Umbilical cord (tissue), 2 donors: ENCODE data around the gene SMG9. TPM values are rescaled to one million over a fixed set of nuclear protein-coding genes. Genes with fewer than 3 reads are reported as not detected.
"Not testable (repeated sequence)": the region's sequence is repeated elsewhere in the genome, so short reads cannot be mapped to it uniquely, and the experiment has no call there.

ENCODE experiments used
- DNase-seq: peaks from one replicate; pipeline ENCODE4 v3.0.0-alpha.2; 2015; ENCODE audit warnings: low spot score
- total RNA-seq: library from RNA; depleted of rRNA; stranded (reverse); fragments of >200 nt; gene quantifications from one replicate; pipeline ENCODE4 v1.2.3, GENCODE V29; 2014; ENCODE audit warnings: low replicate concordance; ENCODE audit not compliant: insufficient read depth

Gene SMG9
- total RNA-seq, 1 donor from 2014 or later = 10.1 TPM

GRCh38 chr19:43779820-43780219, 25.1 kb upstream of the SMG9 start:
- no peak for DNase-seq

DNA sequence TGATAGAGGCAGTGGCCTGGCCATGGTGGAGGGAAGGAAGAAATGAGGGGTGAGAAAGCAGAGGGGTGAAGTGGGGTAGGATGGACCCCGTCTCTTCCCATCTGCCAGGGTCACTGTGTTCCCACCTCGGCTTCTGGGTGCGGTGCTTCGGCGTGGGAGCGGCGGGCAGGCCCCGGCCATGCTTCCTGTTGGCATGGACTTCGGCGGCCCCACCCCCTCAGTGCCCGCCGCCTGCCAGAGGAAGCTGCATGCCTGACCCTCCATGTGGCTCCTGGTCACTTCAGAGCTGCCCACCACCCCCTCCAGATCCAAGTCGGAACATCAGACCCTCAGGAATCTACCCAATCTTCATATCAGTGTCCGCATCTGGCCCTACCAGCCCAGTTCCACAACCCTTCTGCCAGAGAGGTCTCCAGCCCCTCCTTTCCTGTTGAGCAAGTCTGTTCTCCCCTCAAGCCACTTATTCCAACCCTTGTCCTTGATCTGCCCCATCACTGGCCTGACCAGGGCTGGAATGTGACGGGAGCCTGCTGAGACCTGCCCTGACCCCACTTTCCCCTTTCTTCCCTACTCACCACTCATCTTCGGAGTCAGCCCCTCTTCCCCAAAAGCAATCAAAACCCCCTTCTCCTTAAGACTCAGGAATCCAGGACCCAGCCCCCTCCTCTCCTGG, 24.5 kb upstream of the SMG9 start:
- no peak for DNase-seq

GRCh38 chr19:43778651-43779050, 23.9 kb upstream of the SMG9 start:
- DNase-seq = no peak

DNA sequence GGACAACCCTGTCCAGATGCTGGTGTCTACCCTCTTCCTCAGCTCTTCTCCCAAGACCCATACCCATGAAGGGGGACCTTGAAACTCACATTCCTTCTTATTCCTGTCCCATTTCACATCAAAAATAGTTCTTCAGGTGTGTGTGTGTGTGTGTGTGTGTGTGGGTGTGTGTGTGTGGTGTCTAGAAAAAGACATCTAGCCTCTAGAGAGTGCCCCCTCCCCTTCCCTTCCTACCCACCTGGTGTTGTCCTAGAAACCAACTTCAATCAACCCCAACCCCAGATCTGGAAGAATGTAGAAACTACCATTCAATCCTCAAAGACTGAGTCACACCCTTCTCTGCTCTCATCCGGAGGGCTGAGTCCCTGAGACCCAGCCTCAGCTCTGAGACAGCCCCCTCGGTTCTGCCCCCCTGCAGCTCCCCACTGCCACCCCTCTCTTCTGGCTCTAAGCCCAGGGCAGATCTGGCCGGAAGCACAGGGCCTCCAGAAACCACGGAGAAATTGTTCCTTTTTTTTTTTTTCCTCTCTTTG, 22.5 kb upstream of the SMG9 start:
- DNase-seq = peak; percentile 44

DNA sequence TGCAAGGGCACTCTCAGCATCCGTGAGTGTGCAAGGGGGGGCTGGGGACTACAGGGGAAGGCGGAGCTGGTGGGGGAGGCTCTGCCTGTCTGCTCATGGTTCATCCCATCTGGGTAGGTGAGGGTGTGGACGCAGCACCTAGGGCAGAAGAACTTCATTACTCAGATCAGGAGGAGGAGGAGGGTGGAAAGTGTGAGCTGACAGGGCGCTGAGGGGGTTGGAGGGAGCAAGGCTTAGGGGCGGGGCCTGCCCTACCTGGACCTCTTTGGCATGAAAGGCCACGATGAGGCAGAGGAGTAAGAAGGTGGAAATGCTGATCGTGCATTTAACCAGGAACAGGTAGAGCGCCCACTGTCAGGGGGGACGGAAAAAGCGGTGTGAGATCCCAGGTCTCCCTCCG, 21.5 kb upstream of the SMG9 start:
- DNase-seq = no peak

- DNase-seq = no peak
Observed at GRCh38 chr19:43775299-43775890, 20.6 kb upstream of the SMG9 start.

DNA sequence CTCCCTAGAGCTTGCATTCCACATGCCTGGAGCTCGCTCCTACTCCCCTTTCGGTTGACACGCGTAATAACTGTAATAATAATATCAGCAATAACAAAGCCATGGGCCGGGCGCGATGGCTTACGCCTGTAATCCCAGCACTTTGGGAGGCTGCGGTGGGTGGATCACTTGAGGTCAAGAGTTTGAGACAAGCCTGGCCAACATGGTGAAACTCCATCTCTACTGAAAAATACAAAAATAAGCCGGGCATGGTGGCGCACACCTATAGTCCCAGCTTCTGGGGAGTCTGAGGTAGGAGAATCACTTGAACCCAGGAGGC, 20.1 kb upstream of the SMG9 start:
- peak; percentile 35 for DNase-seq

DNA sequence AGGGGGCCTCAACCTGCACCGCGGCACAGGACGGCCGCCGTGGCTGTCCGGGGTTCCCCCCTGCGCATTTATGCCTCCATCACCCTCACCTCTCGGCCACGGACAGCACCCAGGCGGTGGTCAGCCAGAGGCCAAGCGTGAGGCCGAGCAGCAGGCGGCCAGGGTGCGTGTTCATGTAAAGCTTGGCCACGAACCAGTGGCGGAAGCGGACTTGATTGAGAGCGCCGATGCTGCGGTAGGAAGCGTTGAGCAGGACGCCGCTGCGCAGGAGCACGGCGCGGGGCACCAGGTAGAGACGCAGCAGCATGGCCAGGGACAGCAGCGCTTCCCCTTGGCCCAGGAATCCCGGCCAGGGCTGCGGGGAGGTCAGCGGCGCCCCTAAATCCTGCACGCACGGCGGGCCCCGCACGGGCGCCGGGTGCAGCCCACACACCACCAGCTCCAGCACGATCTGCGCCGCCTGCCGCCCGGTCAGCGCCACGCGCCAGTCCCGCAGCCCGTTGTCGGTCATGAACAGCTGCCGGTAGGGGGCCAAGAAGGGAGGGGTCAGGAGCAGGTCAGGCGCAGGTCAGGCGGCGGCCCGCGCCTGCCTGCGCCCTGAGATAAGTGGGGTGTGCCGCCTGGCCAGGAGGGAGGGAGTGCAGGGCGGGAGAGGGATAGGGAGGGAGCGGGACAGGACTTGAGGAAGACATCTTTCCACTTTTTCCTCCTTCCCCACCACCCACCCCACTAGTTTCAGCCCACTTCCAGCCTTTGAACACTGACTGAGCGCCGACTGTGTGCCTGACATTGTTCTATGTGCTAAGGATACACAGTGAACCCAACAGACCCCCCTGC, 19.6 kb upstream of the SMG9 start:
- DNase-seq = peak; percentile 69

- no peak for DNase-seq
Observed at GRCh38 chr19:43773725-43774102, 19.0 kb upstream of the SMG9 start.

DNA sequence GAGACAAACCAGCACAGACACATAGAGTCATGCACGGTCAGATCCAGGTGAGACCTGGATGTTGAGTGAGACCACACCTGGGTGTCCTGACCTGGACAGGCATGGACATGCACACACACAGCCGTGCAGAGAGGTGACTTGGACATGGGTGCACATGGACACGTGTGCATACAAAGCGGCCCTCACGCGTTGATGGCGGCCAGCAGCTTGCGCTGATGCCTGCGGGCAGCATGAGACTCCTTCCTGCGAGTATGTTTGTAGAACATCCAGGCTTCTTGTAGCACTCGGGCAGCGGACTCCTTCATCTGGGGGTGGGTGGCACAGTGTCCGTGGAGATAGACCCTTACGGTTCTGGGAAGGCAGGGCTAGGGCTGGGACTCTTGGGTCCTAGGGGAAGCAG, 14.5 kb upstream of the SMG9 start:
- DNase-seq = no peak

DNA sequence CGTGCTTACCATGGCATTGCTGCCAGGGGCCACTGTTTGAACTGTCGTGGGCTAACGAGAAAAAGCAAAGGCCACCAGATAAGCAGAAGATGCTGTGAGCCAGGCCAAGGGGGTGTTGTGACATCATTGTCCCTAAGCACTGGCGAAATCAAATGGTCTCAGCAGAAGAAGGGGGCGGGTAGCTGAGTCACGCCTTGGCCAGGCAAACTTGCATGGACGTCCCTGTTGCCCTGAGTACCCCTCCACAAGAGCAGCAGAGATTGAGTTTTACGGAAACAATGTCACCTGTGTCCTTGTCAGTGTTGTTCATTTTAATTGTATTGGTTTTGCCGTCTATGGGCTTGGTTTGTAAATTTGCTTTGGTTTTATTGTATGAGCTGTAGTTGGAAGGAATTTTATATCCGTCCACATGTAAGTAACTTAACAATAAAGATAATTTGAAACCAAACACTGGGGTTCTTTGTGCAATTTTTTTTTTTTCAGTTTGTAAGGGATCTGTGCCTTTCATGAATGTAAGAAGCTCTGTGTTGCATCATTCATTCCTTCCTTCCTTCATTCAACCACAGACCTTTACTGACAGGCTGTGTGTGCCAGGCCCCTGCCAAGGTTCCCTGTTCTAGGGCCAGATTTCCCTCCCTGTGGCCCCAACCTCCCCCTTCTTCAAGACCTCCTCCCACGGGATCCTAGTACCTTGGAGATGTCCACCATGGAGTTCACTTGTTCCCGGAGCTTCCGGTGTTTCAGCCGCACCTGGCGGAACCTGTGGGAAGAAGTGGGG, 13.7 kb upstream of the SMG9 start:
- DNase-seq = no peak

GRCh38 chr19:43767818-43768217, 13.1 kb upstream of the SMG9 start:
- DNase-seq = no peak

DNA sequence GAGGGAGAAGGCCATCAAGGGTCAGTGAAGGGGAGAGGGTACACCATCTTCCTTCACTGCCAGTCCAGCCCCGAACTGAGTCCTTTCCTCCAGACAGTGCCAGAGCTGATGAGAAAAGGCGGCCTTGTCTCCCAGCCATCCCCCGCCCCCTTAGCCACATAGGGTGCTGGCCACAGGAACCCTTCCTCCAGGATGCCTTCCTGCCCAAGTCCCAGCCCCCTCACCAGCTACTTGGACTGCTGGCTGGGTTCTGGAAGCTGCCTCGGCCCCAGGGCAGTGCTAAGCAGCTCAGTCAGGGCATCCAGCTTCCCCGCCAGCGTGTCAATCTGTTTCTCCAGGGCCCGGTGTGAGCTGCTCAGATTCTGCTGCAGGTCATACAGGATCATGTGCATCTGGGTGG, 12.6 kb upstream of the SMG9 start:
- no peak for DNase-seq

DNA sequence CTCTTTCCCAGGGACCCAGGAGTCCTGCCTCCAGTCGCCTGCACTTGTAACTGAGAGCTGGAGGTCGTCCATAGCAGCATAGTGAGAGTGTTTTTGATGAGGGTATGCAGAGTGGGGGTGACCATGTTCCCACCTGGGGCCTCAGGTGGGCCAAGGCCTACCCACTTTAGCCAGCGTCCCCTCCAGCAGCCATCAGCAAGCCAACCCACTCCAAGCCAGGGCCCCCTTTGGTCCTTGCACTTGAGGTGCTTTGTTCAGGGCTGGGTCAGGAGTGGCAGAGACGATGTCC, 11.9 kb upstream of the SMG9 start:
- DNase-seq = no peak

DNA sequence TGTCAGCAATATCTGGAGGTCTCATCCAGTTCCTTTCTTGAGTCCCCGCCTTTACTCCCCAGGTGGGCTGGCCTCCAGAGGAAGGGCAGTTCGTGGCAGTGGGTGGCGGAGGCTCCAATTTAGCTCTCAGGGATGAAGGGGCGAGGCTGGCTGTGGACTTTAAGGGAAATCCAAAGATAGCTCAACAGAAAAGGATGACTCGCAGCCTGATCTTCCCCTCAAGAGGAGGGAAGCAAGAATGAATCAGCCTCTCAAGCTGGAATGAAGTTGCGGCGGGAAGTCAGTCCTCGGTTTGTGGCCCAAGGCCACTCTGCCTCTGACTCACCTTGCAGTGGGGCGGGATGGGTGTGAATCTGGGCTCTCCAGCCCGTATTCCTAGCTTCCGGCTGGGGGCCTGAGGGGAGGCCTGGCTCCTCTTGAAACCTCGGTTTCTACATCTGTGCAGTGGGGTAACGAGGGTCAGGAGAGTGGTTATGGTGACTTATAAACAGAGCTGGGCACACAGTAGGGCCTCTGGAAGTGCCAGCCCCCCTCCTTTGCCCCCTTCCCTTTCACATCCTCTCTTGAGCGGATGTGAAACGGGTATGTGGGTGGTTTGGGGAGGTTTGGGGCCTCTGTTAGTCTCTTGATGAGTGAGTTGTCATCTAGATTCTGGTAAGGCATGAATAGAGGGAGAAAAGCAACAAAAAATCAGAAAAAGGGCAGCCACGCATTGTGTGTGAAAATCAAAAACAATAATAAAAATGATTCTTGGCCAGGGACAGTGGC, 10.5 kb upstream of the SMG9 start:
- peak; percentile 72 for DNase-seq

DNA sequence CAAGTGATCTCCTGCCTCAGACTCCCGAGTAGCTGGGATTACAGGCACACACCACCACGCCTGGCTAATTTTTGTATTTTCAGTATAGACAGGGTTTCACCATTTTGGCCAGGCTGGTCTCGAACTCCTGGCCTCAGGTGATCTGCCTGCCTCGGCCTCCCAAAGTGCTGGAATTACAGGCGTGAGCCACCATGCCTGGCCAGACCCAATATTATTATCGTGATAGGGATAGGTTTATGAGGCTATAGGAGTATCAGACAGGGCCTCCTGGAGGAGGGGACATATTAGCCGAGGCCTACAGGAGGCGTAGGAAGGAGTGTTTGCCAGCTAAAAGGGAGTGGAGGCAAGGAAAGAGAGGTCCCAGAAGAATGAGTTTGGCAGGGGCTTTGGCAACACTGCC, 9.9 kb upstream of the SMG9 start:
- not testable (repeated sequence) for DNase-seq

GRCh38 chr19:43763473-43763939, 8.7 kb upstream of the SMG9 start:
- no peak for DNase-seq

- DNase-seq = no peak
Observed at GRCh38 chr19:43762814-43763213, 8.1 kb upstream of the SMG9 start.

DNA sequence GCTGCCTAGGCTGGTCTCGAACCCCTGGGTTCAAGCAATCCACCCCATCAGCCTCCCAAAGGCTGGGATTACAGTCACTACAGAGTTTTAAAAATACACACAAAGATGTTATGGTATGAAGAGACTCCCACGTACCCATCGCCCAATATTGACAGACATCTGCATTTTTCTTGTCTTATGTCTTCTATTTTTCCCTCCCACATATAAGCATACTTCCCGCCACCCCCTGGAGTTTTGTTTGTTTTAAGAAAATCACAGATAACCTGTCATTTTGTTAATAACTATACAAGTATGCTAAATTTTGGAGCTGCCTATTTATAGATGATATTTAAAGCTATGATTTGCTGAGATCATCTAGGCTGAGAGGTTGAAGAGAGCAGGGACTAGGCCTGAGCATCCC, 6.2 kb upstream of the SMG9 start:
- no peak for DNase-seq

DNA sequence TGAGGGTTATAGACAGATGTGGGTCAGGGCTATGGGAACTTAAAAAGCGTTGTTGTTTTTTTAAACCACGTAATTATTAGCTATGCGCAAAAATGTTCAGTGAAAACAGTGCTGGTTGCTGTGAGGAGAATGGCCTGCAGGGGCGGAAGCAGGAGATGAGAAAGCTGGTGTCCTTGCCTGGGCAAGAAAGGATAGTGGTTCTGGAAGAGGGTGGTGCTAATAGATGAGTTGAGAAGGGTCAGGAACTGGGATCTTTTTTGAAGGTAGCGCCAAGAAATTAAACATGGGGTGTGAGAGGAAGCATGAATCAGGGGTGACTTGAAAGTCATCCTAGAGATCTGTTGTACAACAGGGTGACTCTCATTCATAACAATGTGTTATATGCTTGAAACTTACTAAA, 4.8 kb upstream of the SMG9 start:
- no peak for DNase-seq

- DNase-seq = peak; percentile 85
Observed at GRCh38 chr19:43755256-43755801, 567 bp upstream of the SMG9 start.
